Nephron progenitor cell (in vitro differentiated cells): ENCODE data around the gene PPIA.
A peak's percentile ranks its signal among the peaks of the same experiment; 100 is the strongest.

Source experiments
- DNase-seq: peaks from one replicate; pipeline ENCODE4 v3.0.0; 2021
- H3K27ac Mint-ChIP-seq: 2 replicates; pipeline ENCODE4 v1.8.0; 2021; ENCODE audit warnings: mild to moderate bottlenecking, moderate library complexity, mixed read lengths
- H3K27me3 Mint-ChIP-seq: 2 replicates; pipeline ENCODE4 v1.8.0; 2021; ENCODE audit warnings: mild to moderate bottlenecking, low read depth, mixed read lengths; ENCODE audit not compliant: poor library complexity
- H3K36me3 Mint-ChIP-seq: 2 replicates; pipeline ENCODE4 v1.8.0; 2021; ENCODE audit warnings: low read depth, mixed read lengths
- H3K4me1 Mint-ChIP-seq: 2 replicates; pipeline ENCODE4 v1.8.0; 2021; ENCODE audit warnings: mixed read lengths
- H3K4me3 Mint-ChIP-seq: 2 replicates; pipeline ENCODE4 v1.8.0; 2021; ENCODE audit warnings: mild to moderate bottlenecking, moderate library complexity, mixed read lengths
- H3K9me3 Mint-ChIP-seq: 2 replicates; pipeline ENCODE4 v1.8.0; 2021; ENCODE audit warnings: mild to moderate bottlenecking, moderate library complexity, mixed read lengths
- TF ChIP-seq, protein P1 (sequence below): fragments of 200-600 bp; sonication (generic); IDR thresholded peaks from 2 replicates; pipeline ENCODE4 v1.5.0; 2021; ENCODE audit warnings: antibody characterized with exemption

Gene PPIA

GRCh38 chr7:44766416-44766801 lies 30.1 kb upstream of the PPIA start:
- peak overlapping the region; percentile 39 for H3K27ac Mint-ChIP-seq
- peaks cover 8% of the 10 kb centered on the region for H3K27me3 Mint-ChIP-seq
- DNase-seq, result no peak
- TF ChIP-seq, protein P1, sequence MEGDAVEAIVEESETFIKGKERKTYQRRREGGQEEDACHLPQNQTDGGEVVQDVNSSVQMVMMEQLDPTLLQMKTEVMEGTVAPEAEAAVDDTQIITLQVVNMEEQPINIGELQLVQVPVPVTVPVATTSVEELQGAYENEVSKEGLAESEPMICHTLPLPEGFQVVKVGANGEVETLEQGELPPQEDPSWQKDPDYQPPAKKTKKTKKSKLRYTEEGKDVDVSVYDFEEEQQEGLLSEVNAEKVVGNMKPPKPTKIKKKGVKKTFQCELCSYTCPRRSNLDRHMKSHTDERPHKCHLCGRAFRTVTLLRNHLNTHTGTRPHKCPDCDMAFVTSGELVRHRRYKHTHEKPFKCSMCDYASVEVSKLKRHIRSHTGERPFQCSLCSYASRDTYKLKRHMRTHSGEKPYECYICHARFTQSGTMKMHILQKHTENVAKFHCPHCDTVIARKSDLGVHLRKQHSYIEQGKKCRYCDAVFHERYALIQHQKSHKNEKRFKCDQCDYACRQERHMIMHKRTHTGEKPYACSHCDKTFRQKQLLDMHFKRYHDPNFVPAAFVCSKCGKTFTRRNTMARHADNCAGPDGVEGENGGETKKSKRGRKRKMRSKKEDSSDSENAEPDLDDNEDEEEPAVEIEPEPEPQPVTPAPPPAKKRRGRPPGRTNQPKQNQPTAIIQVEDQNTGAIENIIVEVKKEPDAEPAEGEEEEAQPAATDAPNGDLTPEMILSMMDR, result no peak
- peaks cover 46% of the 10 kb centered on the region for H3K36me3 Mint-ChIP-seq
- H3K4me3 Mint-ChIP-seq, result no peak overlapping the region
- no peaks in the 10 kb centered on the region for H3K9me3 Mint-ChIP-seq
- peaks cover 40% of the 10 kb centered on the region for H3K4me1 Mint-ChIP-seq

- Mint-ChIP-seq H3K36me3 (peaks cover 43% of the 10 kb centered on the region), H3K27me3 (peaks cover 8% of the 10 kb centered on the region), H3K27ac (peak overlapping the region; percentile 92), H3K4me3 (peak overlapping the region; percentile 64), H3K4me1 (peaks cover 46% of the 10 kb centered on the region), H3K9me3 (no peaks in the 10 kb centered on the region)
- TF ChIP-seq, protein P1, result no peak
- no peak for DNase-seq
Measured at GRCh38 chr7:44767134-44767911, 29.2 kb upstream of the PPIA start.

DNA sequence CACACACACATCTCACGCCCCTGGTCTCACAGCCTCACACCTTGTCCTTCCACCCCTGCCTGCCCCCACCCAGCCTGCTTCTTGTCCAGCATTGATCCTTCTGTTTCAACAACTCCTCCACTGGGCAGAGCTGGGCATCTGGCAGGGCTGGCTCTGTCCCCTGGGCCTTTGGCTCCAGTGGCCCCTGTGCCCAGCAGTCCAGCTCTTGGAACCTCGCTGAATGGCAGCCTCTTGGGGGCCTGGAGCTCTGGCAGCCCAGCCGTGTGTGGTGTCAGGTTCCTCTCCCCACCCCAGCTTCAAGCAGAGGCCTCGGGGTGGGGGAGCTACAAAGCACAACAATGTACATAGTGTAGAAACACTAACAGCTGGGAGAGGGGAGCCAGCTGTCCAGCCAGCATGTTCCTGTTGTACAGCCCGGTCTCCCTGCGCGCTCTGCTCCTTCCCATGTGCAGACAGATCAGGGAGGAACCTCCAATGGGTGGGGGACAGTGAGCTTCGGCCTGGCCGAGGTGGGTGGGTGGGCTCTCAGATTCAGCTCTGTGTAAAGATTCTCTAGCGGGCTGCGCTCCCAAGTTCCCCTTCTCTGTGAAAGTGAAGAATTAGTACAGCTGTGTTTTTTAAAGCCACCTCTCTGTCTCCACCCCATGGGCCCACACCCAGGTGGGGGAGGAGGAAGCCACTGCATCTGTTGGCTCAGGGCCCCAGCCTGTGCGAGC lies 28.4 kb upstream of the PPIA start:
- peak overlapping the region; percentile 64 for H3K4me3 Mint-ChIP-seq
- peaks cover 40% of the 10 kb centered on the region for H3K36me3 Mint-ChIP-seq
- H3K27ac Mint-ChIP-seq, result peak overlapping the region; percentile 92
- peaks cover 46% of the 10 kb centered on the region for H3K4me1 Mint-ChIP-seq
- H3K27me3 Mint-ChIP-seq, result peaks cover 8% of the 10 kb centered on the region
- no peaks in the 10 kb centered on the region for H3K9me3 Mint-ChIP-seq
- TF ChIP-seq, protein P1, result no peak
- DNase-seq, result peak; percentile 26

DNA sequence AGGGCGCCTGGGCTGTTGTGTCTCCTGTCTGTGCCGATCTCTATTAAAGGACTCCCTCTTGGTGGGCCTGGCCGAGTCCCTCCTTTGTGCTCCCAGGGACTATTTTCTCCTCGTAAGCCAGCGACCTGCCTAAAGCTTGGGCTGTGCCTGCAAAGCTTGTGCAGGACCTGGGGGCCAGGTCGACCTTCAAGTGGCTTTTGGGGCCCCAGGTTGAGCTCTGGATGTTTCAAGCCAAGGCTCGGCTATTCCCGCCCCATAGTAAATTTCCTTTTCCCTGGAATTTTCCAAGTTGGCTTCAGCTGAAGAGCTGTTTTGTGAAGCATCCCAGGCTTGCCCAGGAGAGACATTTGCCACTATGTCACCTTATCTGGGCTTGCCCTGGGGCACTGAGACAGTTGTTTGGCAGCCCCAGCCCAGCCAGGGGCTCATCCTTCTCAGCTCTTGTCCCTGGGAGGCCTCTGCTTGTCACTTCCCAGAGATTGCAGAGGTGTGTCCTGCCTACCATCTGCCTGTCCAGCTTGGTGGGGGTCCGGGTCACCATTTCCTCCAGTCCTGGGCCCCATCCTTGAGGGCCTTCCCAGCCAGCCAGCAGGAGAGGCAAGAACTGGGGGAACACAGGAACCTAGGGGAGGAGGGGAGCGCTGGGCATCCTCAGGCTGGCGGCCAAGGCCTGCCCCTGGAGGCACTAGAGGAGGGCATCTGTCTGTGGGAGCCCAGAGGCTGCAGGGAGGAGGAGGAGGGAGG lies 27.7 kb upstream of the PPIA start:
- Mint-ChIP-seq H3K4me3 (peak overlapping the region; percentile 63), H3K27ac (peak overlapping the region; percentile 93), H3K9me3 (no peaks in the 10 kb centered on the region), H3K27me3 (peaks cover 8% of the 10 kb centered on the region), H3K36me3 (peaks cover 34% of the 10 kb centered on the region), H3K4me1 (peaks cover 46% of the 10 kb centered on the region)
- TF ChIP-seq, protein P1, result no peak
- no peak for DNase-seq

DNA sequence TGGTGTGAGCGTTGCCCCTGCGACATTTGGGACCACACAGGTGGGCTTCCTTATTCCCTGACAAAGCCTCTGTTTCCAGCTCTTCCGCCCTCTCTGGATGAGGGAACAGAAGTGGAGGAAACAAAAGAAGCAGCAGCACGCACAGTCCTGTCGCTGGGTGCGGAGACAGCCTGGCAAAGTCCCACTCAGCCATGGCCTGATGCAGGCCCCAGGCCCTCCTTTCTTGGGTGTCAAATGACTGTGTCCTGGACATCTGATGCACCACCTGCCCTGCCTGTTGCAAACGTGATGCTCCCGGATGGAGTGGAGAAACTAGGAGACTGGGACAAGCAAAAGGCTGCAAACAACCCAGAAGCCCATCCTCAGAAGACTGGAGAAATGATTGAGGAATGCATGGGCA lies 27.1 kb upstream of the PPIA start:
- peaks cover 14% of the 10 kb centered on the region for H3K27me3 Mint-ChIP-seq

More for the DNA sequence above, 27.1 kb upstream of the PPIA start:
- H3K9me3 Mint-ChIP-seq, result no peaks in the 10 kb centered on the region
- peaks cover 46% of the 10 kb centered on the region for H3K4me1 Mint-ChIP-seq
- peak overlapping the region; percentile 93 for H3K27ac Mint-ChIP-seq
- no peak for DNase-seq
- TF ChIP-seq, protein P1, result no peak
- H3K36me3 Mint-ChIP-seq, result peaks cover 31% of the 10 kb centered on the region
- peak overlapping the region; percentile 9 for H3K4me3 Mint-ChIP-seq
